Common myeloid progenitor, CD34-positive (primary cell): ENCODE results near the gene NOXA1.

Experiments used
- CTCF ChIA-PET: fragments of 350-600 bp; sonication (Branson Sonifier 250); formaldehyde crosslinking; loops from one replicate; lab custom pipeline; 2021; ENCODE audit warnings: antibody characterized with exemption; lab: Charles Lee
- POLR2A ChIA-PET: fragments of 350-600 bp; sonication (Branson Sonifier 250); formaldehyde crosslinking; loops from one replicate; lab custom pipeline; 2021; ENCODE audit warnings: antibody characterized with exemption; lab: Charles Lee
- DNase-seq, 3 donors: peaks; one replicate each; pipeline versions ENCODE4 v3.0.0 to v3.0.0-alpha.2; 2013
- H3K27ac ChIP-seq, 2 experiments: 1 replicate in 1 of 2; 2 replicates in 1 of 2; pipeline ENCODE4 v1.7.0; 2013; ENCODE audit warnings: inconsistent platforms in 2 of 2, low read length in 2 of 2, mild to moderate bottlenecking in 2 of 2, low read depth in 1 of 2, moderate library complexity in 1 of 2; ENCODE audit not compliant: severe bottlenecking in 2 of 2, insufficient read depth in 1 of 2, poor library complexity in 1 of 2
- H3K27me3 ChIP-seq, 5 experiments: replicated peaks in 2 of 5; 1 replicate in 3 of 5; 2 replicates in 2 of 5; pipeline versions ENCODE4 v1.6.1 to v1.7.0; 2013; ENCODE audit warnings: low read length in 4 of 5, mild to moderate bottlenecking in 2 of 5, moderate library complexity in 2 of 5, inconsistent platforms in 1 of 5; ENCODE audit not compliant: insufficient read depth in 5 of 5, control insufficient read depth in 4 of 5
- H3K36me3 ChIP-seq, 4 experiments: 1 replicate in 2 of 4; 2 replicates in 2 of 4; pipeline versions ENCODE4 v1.6.1 to v1.7.0; 2013; ENCODE audit warnings: low read length in 3 of 4, control low read depth in 1 of 4, mild to moderate bottlenecking in 1 of 4; ENCODE audit not compliant: control insufficient read depth in 4 of 4, insufficient read depth in 4 of 4
- H3K4me1 ChIP-seq, 4 experiments: 1 replicate in 3 of 4; 2 replicates in 1 of 4; pipeline versions ENCODE4 v1.6.1 to v1.7.1; 2013; ENCODE audit warnings: low read length in 3 of 4, mild to moderate bottlenecking in 3 of 4, control low read depth in 1 of 4, inconsistent platforms in 1 of 4, moderate library complexity in 1 of 4; ENCODE audit not compliant: control insufficient read depth in 4 of 4, insufficient read depth in 4 of 4; ENCODE audit errors: control extremely low read depth in 1 of 4
- H3K4me3 ChIP-seq, 7 experiments: 1 replicate in 4 of 7; 2 replicates in 3 of 7; pipeline versions ENCODE4 v1.5.1 to v1.7.0; 2013; ENCODE audit warnings: mild to moderate bottlenecking in 7 of 7, low read length in 6 of 7, moderate library complexity in 6 of 7, inconsistent platforms in 2 of 7, low read depth in 2 of 7, control low read depth in 1 of 7; ENCODE audit not compliant: insufficient read depth in 4 of 7, control insufficient read depth in 1 of 7; ENCODE audit errors: extremely low read depth in 1 of 7
- H3K9me3 ChIP-seq, 5 experiments: 1 replicate in 4 of 5; 2 replicates in 1 of 5; pipeline versions ENCODE4 v1.6.1 to v1.7.1; 2013; ENCODE audit warnings: low read length in 4 of 5, mild to moderate bottlenecking in 2 of 5, inconsistent platforms in 1 of 5, low read depth in 1 of 5, moderate library complexity in 1 of 5; ENCODE audit not compliant: control insufficient read depth in 4 of 5, insufficient read depth in 2 of 5; ENCODE audit errors: control extremely low read depth in 1 of 5
- WGBS: methylation state at CpG from one replicate; pipeline ENCODE4 v1.1.5; 2013; ENCODE audit not compliant: insufficient coverage; 5-methylcytosine and 5-hydroxymethylcytosine counted together

Gene NOXA1

DNA sequence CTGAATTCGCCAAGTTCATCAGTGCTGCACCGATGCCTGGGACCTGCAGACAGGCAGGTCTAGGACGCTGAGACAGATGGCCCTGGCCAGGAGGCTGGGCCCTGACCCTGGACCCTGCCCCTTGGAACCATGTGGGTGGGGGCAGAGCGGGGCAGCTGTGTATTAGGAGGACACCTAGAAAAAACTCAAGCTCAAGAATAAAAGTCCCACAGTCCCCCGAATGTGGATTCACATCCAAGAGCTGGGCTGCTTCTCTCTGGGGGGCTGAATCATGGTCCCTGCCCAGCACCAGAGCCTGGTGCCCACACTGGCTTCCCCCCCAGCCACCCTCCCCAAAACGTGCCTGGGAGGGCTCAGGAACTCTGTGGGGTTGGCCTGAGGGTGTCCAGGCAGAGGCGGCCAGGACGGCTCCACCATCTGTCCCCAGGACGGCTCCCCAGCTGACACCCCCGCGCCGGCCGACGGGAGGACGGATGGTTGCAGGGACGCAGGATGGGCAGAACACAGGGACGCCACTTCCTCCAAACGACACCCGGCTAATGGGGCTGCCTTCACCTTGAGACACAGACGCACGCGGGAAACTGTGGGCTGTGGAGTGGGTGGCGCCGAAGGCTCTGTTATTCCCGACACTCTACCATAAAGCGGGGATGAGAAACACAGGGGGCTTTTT lies 35.2 kb upstream of the NOXA1 start:
- no peak for DNase-seq
- ChIA-PET CTCF (interaction anchor here (0.7 to 1.2 kb wide), 5 partner anchors 10 to 122 kb away, joined by 3 to 4 read pairs (median 3); no protein-coding TSS in a partner anchor), POLR2A (interaction anchor here (1.0 kb wide), 1 partner anchor 86 kb away, joined by 4 read pairs; the partner anchor contains the start of gene NRARP)
- no peaks in the 10 kb centered on the region for H3K9me3 ChIP-seq
- 92% methylated on average over 23 of the region's 26 CpGs for WGBS
- peaks cover 0 to 27% (median 20%) of the 10 kb centered on the region in 4 experiments for H3K4me1 ChIP-seq
- H3K4me3 ChIP-seq: peak overlapping the region in 2 of 7 experiments; percentile 13 to 40
- H3K36me3 ChIP-seq: peaks cover 0 to 17% (median 6%) of the 10 kb centered on the region in 4 experiments
- H3K27me3 ChIP-seq: no peaks in the 10 kb centered on the region
- no peak overlapping the region for H3K27ac ChIP-seq

DNA sequence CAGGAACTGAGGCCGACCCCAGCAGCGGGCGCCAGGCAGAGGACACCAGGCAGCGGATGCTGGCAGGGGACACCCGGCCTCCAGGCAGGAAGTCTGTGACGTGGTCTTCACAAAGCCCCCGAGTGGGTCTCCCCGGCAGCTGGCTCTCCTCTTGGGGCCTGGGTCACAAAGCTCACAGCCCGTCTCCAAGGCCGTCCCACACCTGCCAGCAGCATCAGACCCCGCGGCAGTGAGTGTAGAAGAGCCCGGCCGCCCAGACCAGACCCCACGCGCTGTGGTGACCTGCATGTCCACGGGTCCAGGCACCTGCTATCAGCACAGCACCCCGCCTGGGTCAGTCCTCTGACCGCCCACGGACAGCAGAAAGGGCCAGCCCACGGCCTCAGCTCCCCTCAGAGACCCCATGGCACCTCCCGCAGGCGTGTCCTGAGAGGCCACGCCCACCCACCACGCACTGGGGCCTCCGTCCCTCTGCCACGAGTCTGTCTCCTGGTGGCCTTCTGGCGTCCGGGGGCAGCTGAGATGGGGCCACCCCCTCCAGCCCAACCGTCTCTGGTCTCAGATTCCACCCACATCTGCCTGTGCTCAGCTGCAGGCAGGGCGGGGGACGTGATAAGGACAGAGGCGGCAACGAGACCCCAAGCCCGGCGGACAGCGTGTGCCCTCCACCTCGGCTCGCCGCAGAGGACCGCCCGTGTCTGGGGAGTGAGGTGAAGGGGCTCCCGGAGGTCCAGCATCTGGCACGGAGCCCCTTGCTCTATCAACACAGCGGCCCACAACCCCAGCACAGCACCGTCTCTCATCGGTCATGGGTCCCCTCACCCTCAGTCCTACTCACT lies 34.4 kb upstream of the NOXA1 start:
- no peak for DNase-seq
- ChIA-PET CTCF (interaction anchor here (1.1 kb wide), 1 partner anchor 95 kb away, joined by 3 read pairs; no protein-coding TSS in a partner anchor), POLR2A (no interaction called here)
- H3K36me3 ChIP-seq: peaks cover 0 to 17% (median 9%) of the 10 kb centered on the region in 4 experiments
- no peaks in the 10 kb centered on the region for H3K27me3 ChIP-seq
- H3K4me3 ChIP-seq: no peak overlapping the region
- H3K27ac ChIP-seq: no peak overlapping the region
- H3K4me1 ChIP-seq: peaks cover 0 to 23% (median 16%) of the 10 kb centered on the region in 4 experiments
- 97% methylated on average over 38 of the region's 47 CpGs for WGBS
- no peaks in the 10 kb centered on the region for H3K9me3 ChIP-seq

GRCh38 chr9:137389428-137389746 lies 33.8 kb upstream of the NOXA1 start:
- ChIA-PET POLR2A (no interaction called here), CTCF (interaction anchor here (1.1 kb wide), 1 partner anchor 95 kb away, joined by 3 read pairs; no protein-coding TSS in a partner anchor)
- no peak overlapping the region for H3K27ac ChIP-seq
- peaks cover 0 to 20% (median 16%) of the 10 kb centered on the region in 4 experiments for H3K4me1 ChIP-seq
- no peaks in the 10 kb centered on the region for H3K9me3 ChIP-seq
- WGBS: 97% methylated on average over 11 of the region's 13 CpGs
- DNase-seq: no peak
- H3K4me3 ChIP-seq: no peak overlapping the region
- peaks cover 0 to 17% (median 9%) of the 10 kb centered on the region in 4 experiments for H3K36me3 ChIP-seq
- H3K27me3 ChIP-seq: no peaks in the 10 kb centered on the region

- Histone ChIP-seq H3K9me3 (no peaks in the 10 kb centered on the region), H3K27me3 (no peaks in the 10 kb centered on the region), H3K36me3 (peaks cover 0 to 17% (median 9%) of the 10 kb centered on the region in 4 experiments), H3K27ac (no peak overlapping the region), H3K4me1 (peaks cover 0 to 20% (median 16%) of the 10 kb centered on the region in 4 experiments), H3K4me3 (no peak overlapping the region)
- 85% methylated on average over 24 of the region's 42 CpGs for WGBS
- ChIA-PET CTCF (interaction anchor here (1.2 kb wide), 1 partner anchor 8 kb away, joined by 3 read pairs; no protein-coding TSS in a partner anchor), POLR2A (no interaction called here)
- DNase-seq: peak in 1 of 3 donors; percentile 42
Observed at GRCh38 chr9:137390553-137391410, 32.4 kb upstream of the NOXA1 start.

DNA sequence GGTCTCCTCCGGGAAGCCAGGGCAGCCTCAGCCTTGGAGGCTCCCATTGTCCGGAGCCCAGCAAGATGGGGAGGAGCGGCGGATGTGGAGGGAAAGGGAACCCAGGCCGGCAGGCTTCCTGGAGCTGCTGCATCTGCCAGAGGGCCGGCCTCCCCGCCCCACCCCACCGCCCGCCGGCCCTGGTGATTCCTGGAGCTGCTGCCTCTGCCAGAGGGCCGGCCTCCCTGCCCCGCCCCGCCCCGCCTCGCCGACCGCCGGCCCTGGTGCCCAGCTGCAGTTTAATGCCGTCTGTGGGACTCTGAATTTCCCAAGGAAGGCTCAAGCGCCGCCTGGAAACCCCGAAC lies 31.8 kb upstream of the NOXA1 start:
- DNase-seq: no peak
- no peaks in the 10 kb centered on the region for H3K27me3 ChIP-seq
- H3K4me3 ChIP-seq: no peak overlapping the region
- no peak overlapping the region for H3K27ac ChIP-seq
- H3K36me3 ChIP-seq: peaks cover 0 to 17% (median 9%) of the 10 kb centered on the region in 4 experiments
- H3K9me3 ChIP-seq: no peaks in the 10 kb centered on the region
- over 99% methylated on average over 8 of the region's 22 CpGs for WGBS
- peaks cover 0 to 20% (median 16%) of the 10 kb centered on the region in 4 experiments for H3K4me1 ChIP-seq
- CTCF ChIA-PET: interaction anchor here (1.2 kb wide), 1 partner anchor 8 kb away, joined by 3 read pairs; no protein-coding TSS in a partner anchor
- POLR2A ChIA-PET: no interaction called here

DNA sequence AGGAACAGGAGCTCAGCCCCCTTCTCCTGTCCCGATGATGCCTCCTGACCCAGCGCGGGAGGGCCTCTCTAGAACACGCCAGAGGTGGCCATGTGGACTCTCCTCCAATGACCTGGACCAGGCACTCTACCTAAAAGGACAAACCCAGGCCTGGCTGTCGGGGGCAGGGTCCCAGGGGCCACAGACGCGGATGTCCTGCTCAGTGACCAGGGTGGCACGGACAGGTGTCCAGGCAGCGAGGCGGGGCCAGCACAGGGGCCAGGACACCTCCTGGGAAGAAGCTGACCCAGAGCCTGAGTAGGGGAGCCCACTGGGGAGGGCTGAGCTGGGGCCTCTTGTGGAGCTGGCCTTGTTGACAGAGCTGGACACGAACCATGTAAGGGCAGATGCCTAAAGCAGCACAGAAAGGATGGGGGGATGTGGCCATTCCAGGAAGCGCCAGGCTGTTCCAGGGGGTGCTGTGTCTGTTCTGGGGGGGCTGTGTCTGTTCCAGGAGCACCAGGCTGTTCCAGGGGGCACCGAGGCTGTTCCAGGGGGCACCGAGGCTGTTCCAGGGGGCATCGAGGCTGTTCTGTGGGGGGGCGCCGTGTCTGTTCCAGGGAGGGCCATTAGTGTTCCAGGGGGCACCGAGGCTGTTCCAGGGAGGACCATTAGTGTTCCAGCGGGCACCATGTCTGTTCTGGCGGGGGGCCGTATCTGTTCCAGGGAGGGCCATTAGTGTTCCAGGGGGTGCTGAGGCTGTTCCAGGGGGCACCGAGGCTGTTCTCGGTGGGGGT lies 30.8 kb upstream of the NOXA1 start:
- Histone ChIP-seq H3K27ac (no peak overlapping the region), H3K4me3 (no peak overlapping the region), H3K36me3 (peaks cover 2 to 17% (median 10%) of the 10 kb centered on the region in 4 experiments), H3K4me1 (peaks cover 0 to 14% (median 10%) of the 10 kb centered on the region in 4 experiments), H3K27me3 (no peaks in the 10 kb centered on the region), H3K9me3 (no peaks in the 10 kb centered on the region)
- WGBS: 98% methylated on average over 15 of the region's 23 CpGs
- no peak for DNase-seq
- ChIA-PET CTCF (interaction anchor here (1.2 kb wide), 1 partner anchor 9 kb away, joined by 3 read pairs; no protein-coding TSS in a partner anchor), POLR2A (no interaction called here)
